HT1080 (cell line): ENCODE results near the gene JPH2. TPM values are rescaled to one million over a fixed set of nuclear protein-coding genes. Genes with fewer than 3 reads are reported as not detected.
"Not testable (repeated sequence)": the region's sequence is repeated elsewhere in the genome, so short reads cannot be mapped to it uniquely, and the experiment has no call there.

Source experiments
- DNase-seq: peaks from one replicate; pipeline ENCODE4 v3.0.0-alpha.2; 2015; ENCODE audit warnings: low read depth
- polyA plus RNA-seq, 2 experiments: library from polyadenylated mRNA; depleted of rRNA; stranded (reverse); fragments of >200 nt; gene quantifications; 2 replicates each; pipeline ENCODE4 v1.2.3, GENCODE V29; 2015
- total RNA-seq: library from RNA; depleted of rRNA; stranded (reverse); fragments of >200 nt; shearing (Covaris generic); gene quantifications from 2 replicates; pipeline ENCODE4 v1.2.3, GENCODE V29; 2014; rRNA removed

The JPH2 gene
- total RNA-seq = 0.34 and 0.53 TPM in 2 replicates
- 0.06 and 0.08 TPM in 2 replicates for polyA plus RNA-seq (2015; cell fraction: cytosol; rRNA removed)
- 0.14 and 0.35 TPM in 2 replicates for polyA plus RNA-seq (2015; cell fraction: nucleus; rRNA removed)

DNA sequence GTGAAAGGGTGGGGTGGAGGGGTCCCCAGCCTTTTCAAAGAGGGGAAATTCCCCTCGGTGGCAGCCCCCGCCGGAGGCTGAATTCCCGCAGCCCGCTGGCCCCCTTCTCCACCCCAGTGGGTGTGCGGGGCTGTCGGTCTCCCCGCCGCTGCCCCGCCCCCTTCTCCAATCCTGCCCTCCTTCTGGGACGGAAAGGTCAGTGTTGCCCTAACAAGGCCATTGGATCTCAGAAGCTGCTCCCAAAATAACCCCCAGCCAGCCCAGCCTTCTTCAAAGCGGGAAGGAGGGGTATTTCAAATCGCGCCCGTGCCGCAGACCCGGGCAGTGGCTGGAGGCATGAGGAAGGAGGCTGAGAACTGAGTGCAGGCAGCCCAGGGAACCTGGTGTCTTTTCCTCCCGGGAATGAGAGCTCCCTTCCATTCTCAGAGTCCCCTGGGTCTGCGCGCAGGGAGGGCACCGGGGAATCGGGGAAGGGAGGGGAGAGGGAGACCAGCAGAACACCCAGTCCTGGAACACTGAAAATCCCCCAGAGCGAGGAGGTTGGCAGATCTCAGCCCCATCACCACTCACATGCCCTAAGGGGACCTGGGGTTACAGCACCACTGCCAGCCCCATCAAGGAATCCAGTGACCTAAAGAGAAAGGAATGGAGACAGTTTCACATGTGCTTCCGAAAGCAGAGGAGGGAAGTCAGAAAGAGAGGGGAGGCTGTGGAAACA lies at the start of gene JPH2:
Gene JPH2, minus strand, starts transcription at position 135 of the 718 bp plus-strand sequence. CDS start 483 bp downstream, outside the sequence.
- peak; percentile 56 for DNase-seq

- DNase-seq = no peak
Observed at GRCh38 chr20:44235702-44236101, 48.7 kb upstream of the JPH2 start.

- DNase-seq = no peak
Observed at GRCh38 chr20:44234566-44235317, 47.8 kb upstream of the JPH2 start.

DNA sequence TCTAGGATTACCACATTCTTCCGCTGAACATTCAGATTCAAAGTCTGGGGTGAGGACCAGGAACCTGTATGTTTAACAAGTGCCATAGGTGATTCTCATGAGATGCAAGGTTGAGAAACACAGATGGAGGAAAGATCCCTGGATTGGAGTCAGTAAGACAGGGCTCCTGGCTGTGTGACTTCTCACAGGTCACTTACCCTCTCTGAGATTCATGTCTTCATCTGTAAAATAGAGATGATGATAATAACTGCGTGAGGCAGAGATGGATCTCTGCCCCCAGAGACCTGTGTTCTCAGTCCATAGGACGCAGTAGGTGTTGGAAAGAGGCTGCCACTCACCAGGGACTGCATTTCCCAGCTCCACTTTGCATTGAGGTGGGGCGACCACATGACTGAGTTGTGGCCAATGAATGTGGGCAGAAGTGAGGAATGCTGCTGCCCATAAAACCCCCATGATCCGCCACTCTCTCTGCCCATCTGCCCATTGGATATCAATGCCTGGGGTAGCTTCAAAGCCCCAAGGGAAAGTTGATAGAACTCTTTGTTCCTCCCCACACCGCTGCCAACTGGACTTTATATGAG lies 46.5 kb upstream of the JPH2 start:
- no peak for DNase-seq

DNA sequence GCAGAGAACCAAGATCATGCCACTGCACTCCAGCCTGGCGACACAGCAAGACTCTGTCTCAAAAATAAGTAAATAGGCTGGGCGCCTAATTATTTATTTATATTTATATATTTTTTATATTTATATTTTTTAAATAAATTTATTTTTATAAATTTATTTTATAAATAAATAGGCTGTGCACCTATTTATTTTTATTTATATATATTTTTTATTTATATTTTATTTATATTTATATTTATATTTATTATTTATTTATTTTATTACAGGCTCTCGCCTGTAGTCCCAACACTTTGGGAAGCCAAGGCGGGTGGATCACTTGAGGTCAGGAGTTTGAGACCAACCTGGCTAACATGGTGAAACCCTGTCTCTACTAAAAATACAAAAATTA lies 45.5 kb upstream of the JPH2 start:
- not testable (repeated sequence) for DNase-seq

GRCh38 chr20:44231713-44232468 lies 44.9 kb upstream of the JPH2 start:
- DNase-seq = no peak

GRCh38 chr20:44231193-44231592 lies 44.2 kb upstream of the JPH2 start:
- DNase-seq = peak; percentile 44

DNA sequence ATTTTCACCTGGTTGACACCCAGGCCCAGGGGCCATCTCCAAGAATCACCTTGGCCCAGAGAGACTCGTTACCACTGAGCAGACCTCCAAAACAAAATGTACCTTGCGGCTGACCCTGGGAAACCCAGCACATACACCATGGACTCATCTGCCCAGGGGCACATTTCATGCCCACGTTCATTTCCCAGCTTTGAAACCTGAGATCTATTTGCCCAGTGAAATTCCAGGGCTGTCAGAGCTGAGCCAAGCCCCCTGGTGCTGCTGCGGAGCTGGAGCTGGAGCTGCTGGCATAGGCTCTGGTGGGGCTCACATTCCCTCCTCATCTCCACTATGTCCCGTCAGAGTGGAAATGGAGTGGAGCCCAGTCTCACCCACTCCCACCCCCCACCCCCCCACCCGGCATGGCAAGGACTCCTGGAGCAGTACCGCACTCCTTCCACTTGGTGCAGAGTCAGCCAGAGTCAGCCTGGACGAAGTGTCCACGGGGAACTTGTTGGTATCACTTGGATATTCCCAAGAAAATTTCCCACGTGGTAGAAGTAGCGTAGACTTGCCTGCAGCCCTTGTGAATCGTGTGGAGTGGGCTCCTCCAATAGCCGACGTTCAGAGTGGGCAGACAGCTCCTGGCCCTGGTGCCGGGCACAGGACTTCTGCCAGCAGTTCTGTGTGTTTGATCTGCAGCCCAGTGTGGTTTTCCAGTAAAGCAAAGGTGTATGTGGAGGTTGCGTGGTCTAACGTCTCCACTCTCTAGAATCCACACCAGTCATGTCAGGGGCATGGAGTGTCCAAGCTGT lies 41.7 kb upstream of the JPH2 start:
- DNase-seq = no peak

- DNase-seq = no peak
Observed at GRCh38 chr20:44224637-44225036, 37.6 kb upstream of the JPH2 start.

DNA sequence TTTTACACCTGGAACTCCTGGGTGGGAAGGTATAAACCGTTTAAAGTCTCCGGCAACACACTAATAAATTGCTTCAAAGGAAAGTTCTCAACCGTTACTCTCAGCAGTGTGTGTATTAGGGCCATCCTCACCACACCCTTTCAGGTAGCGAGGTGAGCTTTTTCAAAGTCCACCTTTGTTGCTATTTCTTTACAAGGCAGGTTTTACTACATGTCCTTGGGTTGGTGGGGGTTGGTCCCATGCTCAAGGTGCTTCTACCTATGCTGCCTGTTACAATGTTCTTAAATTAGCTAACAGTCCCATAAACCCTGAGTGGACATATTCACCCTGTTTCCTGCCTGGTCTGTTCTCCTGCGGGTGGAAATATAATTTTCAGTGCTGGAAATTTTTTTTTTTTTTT lies 36.7 kb upstream of the JPH2 start:
- DNase-seq = no peak

DNA sequence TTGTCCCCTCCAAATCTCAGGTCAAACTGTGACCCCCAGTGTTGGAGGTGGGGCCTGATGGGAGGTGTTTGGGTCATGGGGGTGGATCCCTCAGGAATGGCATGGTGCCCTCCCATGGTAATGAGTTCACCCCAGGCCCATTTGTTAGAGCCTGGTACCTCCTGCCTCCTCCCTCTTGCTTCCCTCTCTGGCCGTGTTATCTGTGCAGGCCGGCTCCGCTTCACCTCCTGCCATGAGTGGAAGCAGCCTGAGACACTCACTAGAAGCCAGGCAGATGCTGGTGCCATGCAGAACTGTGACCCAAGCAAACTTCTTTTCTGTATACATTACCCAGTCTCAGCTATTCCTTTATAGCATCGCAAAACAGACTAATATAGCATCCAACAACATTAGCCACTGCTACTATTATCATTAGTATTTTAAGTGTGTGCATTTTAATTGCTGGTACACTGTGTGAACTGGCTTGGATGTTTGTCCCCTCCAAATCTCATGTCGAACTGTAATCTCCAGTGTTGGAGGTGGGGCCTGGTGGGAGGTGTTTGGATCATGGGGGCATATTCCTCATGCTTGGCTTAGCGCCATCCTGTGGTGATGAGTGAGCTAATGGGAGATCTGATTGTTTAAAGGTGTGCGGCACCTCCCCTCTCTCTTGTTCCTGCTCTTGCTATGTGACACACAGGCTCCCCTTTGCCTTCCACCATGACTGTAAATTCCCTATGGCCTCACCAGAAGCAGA lies 35.8 kb upstream of the JPH2 start:
- DNase-seq = no peak

GRCh38 chr20:44222027-44222426 lies 35.0 kb upstream of the JPH2 start:
- no peak for DNase-seq

GRCh38 chr20:44221368-44221954 lies 34.5 kb upstream of the JPH2 start:
- DNase-seq = no peak

DNA sequence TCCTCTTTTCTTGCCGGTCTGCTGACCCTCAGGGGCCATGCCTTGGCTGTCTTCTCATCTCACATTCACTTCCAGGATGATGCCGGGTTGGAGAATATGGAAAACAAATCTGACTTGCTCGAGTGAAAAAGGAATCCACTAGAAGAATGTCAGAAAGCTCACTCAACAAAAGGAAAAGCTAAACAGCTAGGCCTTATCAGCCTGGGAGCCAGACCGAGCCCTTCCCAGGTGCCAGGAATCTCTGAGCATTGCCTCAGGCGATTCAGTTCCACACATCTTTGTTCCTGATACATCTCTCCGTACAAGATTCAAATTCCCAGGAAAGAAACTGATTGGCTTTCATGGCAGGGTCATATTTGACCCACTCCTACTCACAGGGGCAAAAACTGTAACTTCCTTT lies 32.8 kb upstream of the JPH2 start:
- DNase-seq = no peak

GRCh38 chr20:44219170-44219730 lies 32.3 kb upstream of the JPH2 start:
- DNase-seq = no peak

DNA sequence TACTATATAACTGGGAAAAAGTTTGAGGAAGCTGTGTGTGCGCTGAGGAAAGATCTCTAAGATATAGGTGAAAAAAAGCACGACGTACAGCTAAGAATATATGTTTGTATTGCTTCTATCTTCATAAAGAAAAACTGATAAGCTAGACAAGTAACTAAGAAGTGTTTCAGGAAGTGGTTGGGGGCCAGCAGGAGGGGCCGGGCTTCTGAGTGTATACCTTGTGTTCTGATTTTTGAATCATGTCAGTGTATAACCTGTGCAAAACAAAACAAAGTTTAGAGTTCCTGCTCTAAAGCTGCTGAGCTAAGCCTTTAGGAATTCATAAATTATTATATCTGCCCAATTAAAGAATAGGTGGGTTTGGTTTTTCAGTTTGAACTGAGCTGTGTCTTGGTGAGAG lies 31.5 kb upstream of the JPH2 start:
- DNase-seq = no peak

DNA sequence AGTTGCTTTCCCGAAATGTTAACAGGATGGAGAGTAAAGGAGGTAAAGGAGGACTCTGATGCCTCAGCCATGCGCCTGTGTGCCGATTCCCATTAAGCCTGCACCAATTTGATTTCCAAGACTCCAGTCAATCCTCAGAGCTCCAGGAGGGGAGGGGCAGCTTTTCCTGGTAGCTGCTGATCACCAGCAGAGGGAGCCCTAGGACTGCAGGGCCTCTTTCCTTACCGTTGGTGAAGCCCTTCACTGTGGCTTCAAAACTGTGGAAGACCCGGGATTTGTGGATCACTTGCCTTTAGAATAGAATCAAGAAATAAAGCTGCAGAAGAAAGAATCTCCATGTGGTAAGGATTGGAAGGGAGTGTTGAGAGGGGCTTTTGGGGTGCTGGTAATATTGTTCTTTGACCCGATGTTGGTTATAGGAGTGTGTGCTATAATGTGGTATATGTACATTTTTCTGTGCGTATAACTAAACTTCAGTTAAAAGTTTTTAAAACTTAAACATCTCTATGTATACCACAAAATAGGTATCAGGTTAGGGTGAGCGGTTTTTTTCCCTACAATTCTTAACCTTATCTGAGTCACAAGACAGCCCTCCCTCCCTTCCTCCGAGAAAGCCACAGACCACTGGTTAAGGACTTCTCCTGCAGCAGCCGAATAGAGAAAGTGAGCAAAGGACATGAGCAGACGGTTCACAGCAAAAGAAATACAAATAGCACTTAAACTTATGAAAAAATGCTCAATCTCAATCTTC lies 30.5 kb upstream of the JPH2 start:
- peak; percentile 63 for DNase-seq

- DNase-seq = peak; percentile 42
Observed at GRCh38 chr20:44215125-44215524, 28.1 kb upstream of the JPH2 start.
